Measurements from ENCODE around the gene ATP13A5.

Gene ATP13A5

DNA sequence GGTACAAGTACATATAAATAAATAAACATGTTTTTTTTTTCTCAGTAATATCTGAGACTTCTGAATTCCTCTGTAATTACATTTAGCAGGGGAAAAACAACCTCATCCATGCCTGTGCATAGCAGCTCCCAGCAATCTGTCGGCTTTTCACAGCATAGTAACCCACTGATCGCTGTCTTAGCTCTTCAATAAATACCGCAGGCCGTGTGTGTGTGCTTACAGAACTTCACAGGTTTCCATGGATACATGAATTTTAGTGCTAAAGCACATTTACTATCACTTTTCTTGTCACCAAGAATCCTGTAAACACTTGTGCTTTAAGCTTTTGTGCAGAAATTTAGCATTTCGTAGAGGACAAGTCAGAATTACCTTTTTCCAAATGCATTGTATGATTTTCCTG lies 141.5 kb downstream of the ATP13A5 start:
- no peak overlapping the region for H3K27ac Mint-ChIP-seq
- H3K4me3 Mint-ChIP-seq = no peak overlapping the region
- no peaks in the 10 kb centered on the region for H3K9me3 Mint-ChIP-seq
- TF ChIP-seq CTCF (IDR thresholded peaks at IDR 0.05) = no peak
- peaks cover 9% of the 10 kb centered on the region for H3K4me1 Mint-ChIP-seq
- no peak for DNase-seq
- H3K27me3 Mint-ChIP-seq (ENCODE audit: low read depth, poor library complexity) = peaks cover 9% of the 10 kb centered on the region
- H3K36me3 Mint-ChIP-seq (ENCODE audit: low read depth) = no peaks in the 10 kb centered on the region

DNA sequence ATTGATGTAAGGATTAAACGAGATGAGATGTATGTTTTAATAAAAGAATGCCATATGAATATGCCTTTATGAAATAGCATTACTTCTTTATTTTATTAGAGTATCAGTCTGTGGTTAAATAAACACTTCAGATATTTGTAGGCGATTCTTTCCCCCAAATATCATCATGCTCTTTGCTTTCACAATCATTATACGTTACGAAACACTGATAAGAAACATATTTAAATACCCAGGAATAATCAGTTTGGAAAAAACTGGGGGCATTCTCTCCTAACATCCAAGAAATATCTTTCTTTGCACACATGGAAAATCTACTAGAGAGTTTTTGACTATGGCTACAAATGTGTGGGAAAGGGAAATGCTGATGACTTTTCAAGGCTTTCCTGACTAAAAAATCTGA lies 142.0 kb downstream of the ATP13A5 start:
- H3K36me3 Mint-ChIP-seq (ENCODE audit: low read depth) = no peaks in the 10 kb centered on the region
- DNase-seq = no peak
- H3K4me3 Mint-ChIP-seq = no peak overlapping the region
- peaks cover 5% of the 10 kb centered on the region for H3K4me1 Mint-ChIP-seq
- H3K27me3 Mint-ChIP-seq (ENCODE audit: low read depth, poor library complexity) = peaks cover 5% of the 10 kb centered on the region
- H3K9me3 Mint-ChIP-seq = no peaks in the 10 kb centered on the region
- H3K27ac Mint-ChIP-seq = no peak overlapping the region
- TF ChIP-seq CTCF (IDR thresholded peaks at IDR 0.05) = no peak

- no peak overlapping the region for H3K4me3 Mint-ChIP-seq
- no peak for TF ChIP-seq CTCF (IDR thresholded peaks at IDR 0.05)
- H3K27me3 Mint-ChIP-seq (ENCODE audit: low read depth, poor library complexity) = peaks cover 13% of the 10 kb centered on the region
- no peaks in the 10 kb centered on the region for H3K36me3 Mint-ChIP-seq (ENCODE audit: low read depth)
- no peak overlapping the region for H3K27ac Mint-ChIP-seq
- peaks cover 4% of the 10 kb centered on the region for H3K4me1 Mint-ChIP-seq
- H3K9me3 Mint-ChIP-seq = no peaks in the 10 kb centered on the region
- no peak for DNase-seq
Measured at GRCh38 chr3:193231201-193231600, 147.4 kb downstream of the ATP13A5 start.

GRCh38 chr3:193230610-193231009 lies 147.9 kb downstream of the ATP13A5 start:
- Mint-ChIP-seq H3K27ac (no peak overlapping the region), H3K36me3 (ENCODE audit: low read depth) (no peaks in the 10 kb centered on the region), H3K27me3 (ENCODE audit: low read depth, poor library complexity) (peaks cover 13% of the 10 kb centered on the region), H3K9me3 (no peaks in the 10 kb centered on the region), H3K4me3 (no peak overlapping the region), H3K4me1 (peaks cover 4% of the 10 kb centered on the region)
- DNase-seq = no peak
- TF ChIP-seq CTCF (IDR thresholded peaks at IDR 0.05) = no peak

GRCh38 chr3:193229851-193230420 lies 148.6 kb downstream of the ATP13A5 start:
- H3K4me3 Mint-ChIP-seq = no peak overlapping the region
- H3K27ac Mint-ChIP-seq = no peak overlapping the region
- H3K9me3 Mint-ChIP-seq = no peaks in the 10 kb centered on the region
- H3K27me3 Mint-ChIP-seq (ENCODE audit: low read depth, poor library complexity) = peaks cover 17% of the 10 kb centered on the region
- H3K4me1 Mint-ChIP-seq = peaks cover 8% of the 10 kb centered on the region
- no peak for TF ChIP-seq CTCF (IDR thresholded peaks at IDR 0.05)
- no peaks in the 10 kb centered on the region for H3K36me3 Mint-ChIP-seq (ENCODE audit: low read depth)
- DNase-seq = no peak

GRCh38 chr3:193228206-193228605 lies 150.3 kb downstream of the ATP13A5 start:
- Mint-ChIP-seq H3K4me1 (peaks cover 8% of the 10 kb centered on the region), H3K36me3 (ENCODE audit: low read depth) (no peaks in the 10 kb centered on the region), H3K4me3 (no peak overlapping the region), H3K27me3 (ENCODE audit: low read depth, poor library complexity) (peaks cover 17% of the 10 kb centered on the region), H3K27ac (no peak overlapping the region), H3K9me3 (no peaks in the 10 kb centered on the region)
- DNase-seq = no peak
- no peak for TF ChIP-seq CTCF (IDR thresholded peaks at IDR 0.05)
